Amniotic epithelial cell (primary cell): ENCODE data around the gene IL2RG.

ENCODE experiments used
- DNase-seq: peaks from one replicate; pipeline ENCODE4 v3.0.0-alpha.2; 2010; ENCODE audit warnings: low read depth

IL2RG gene

DNA sequence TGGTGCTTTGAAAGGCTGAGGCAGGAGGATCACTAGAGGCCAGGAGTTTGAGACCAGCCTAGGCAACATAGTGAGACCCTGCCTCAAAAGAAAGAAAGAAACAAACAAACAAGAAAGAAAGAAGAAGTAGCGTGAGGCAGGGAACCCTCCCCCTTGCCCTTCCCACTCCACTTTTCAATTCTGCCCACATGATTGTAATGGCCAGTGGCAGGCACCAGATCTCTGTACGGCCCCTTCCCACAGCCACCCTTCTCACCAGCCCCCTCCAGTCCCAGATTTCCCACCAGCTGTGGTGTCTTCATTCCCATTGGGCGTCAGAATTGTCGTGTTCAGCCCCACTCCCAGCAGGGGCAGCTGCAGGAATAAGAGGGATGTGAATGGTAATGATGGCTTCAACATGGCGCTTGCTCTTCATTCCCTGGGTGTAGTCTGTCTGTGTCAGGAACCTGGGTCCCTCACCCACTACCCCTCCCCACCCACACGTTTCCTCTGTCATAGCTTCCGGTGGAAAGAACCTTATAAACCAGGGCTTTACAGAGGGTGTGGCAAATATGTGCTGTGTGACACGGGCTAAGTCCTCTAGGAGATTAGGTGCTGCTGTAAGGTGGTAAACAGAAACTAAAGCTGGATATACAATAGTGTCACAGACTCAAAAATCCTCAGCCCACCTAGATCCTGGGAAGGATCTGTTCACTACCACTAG lies at the start of gene IL2RG:
TSS of gene IL2RG (minus strand) at position 437 of the 703 bp plus-strand sequence. CDS start at position 399, 38 bp downstream.
- DNase-seq, result no peak

DNA sequence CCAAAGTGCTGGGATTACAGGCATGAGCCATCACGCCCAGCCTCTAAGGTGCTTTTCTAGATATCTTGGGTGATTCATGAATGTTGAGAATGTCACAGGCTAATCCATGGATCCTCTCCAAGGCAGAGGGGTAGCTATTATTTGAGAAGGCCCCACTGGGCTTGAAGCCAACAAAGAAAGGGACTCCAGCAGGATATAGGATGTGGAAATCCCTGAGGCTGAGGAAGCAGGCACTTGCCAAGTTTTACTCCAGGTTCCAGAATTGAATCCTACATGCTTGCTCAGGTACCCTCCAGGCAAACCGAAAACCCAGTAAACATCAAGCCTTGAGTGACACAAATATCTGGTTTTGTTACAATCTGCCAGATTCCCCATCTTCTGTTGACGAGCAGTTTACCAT lies 49.1 kb upstream of the IL2RG start:
- DNase-seq, result no peak

DNA sequence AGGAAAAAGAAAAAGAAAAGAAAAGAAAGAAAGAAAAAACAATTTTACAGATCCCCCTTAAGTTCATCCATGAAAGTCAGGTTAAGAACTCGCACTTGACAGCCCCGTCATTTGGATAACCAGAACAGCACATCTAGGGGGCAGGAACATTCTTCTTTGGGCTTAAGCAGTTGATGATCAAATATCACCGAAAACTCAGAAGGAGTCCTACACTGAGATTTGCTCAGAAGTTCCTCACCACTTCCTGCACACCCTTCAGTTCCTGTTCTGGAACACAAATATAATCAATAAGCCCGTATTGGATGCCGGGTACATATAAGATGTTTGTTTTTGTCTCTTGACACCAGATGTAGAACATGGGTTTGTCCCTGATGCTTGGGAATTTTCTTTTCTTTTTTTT lies 48.0 kb upstream of the IL2RG start:
- no peak for DNase-seq

DNA sequence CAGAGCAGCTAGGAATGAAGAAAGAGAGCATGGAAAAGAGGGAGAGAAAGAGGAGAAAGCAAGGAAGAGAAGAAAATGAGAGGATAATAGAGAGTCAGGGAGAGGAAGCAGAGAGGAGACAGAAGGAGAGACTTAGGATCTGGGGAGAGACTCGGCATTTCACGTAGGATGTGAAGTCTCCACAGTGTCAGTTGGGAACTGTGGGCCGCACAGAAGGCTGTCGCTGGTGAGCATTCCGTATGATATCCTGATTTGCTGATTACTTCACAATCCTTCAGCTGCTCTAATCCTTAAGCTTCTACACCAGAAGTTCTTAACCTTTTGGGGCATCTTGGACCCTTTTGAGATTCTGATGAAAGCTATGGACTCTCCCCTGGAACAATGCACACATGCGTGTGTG lies 47.2 kb upstream of the IL2RG start:
- no peak for DNase-seq

DNA sequence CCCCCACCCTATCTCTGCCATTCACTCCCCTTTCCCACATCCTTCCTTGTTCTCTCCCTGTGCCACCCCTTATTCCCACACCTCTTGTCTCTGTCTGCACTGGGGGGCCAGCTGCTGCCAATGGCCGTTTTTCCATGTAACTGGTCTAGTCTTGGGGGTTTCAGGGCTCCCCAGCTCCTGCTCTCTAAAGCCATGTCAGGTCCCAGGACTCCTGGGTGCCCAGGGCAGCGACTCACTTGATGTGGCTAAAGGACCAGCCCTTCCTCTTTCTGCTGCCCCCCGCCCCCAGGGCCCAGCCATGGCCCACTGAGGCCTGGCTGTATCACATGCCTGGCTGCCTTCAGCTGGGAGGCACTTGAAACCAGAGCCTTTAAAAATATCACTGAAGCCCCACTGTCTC lies 43.3 kb upstream of the IL2RG start:
- DNase-seq, result no peak

DNA sequence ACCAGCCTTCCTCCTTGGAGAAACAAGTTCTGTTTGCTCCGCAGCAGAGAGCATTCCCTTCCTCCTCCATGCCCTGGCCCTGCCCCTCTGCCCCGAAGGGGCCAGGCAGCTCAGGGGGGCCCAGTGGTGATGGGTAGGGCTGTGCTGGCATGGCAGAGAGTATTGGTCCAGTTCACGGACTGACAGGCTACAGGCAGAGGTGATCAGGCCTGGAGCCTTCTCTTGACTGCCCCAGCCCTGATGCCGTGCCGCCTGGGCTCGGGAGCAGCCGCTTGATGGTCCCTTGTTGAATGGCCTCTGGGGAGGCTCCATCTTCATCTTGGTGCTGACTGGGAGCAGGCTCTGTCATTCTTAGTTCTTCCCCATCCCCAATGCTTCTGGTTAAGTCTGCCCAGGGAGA lies 42.8 kb upstream of the IL2RG start:
- DNase-seq, result no peak

DNA sequence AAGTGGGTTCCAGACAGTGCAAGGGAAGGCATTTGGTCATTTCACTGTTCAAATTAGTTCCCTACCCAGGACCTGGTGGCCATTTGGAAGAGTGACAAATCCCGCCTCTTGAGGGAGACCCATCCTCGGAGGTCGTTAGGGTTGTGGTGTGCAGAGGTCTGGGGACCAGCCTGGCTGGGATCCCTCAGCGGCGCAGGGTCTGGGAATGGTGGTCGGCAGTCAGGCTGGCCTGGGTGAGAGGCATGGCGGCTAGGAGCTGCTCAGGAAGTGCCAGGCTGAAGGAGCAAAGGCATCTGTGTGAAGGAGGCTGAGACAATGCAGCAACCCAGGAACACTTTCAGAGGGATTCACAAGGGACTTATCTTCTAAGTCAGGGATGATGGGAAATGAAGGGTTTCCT lies 40.0 kb upstream of the IL2RG start:
- no peak for DNase-seq

DNA sequence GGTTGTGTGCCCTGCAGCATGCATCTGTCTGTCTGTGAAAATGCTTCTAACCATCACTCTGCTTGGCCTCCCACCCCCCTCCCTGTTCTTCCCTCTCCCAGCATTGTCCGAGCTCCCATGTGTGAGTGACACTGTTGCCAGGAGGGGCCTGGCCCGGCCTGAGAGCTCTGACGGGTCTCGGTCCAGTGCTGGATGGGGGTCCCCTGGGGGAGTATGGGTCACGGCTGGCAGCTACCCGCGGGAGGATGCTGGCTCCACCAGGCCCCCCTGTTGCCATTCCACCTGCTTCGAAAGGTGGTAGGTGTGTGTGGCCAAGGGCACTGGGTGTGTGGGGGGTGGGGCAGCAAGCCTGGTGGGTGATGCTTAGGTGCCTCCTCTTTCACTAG lies 36.9 kb upstream of the IL2RG start:
- DNase-seq, result no peak

DNA sequence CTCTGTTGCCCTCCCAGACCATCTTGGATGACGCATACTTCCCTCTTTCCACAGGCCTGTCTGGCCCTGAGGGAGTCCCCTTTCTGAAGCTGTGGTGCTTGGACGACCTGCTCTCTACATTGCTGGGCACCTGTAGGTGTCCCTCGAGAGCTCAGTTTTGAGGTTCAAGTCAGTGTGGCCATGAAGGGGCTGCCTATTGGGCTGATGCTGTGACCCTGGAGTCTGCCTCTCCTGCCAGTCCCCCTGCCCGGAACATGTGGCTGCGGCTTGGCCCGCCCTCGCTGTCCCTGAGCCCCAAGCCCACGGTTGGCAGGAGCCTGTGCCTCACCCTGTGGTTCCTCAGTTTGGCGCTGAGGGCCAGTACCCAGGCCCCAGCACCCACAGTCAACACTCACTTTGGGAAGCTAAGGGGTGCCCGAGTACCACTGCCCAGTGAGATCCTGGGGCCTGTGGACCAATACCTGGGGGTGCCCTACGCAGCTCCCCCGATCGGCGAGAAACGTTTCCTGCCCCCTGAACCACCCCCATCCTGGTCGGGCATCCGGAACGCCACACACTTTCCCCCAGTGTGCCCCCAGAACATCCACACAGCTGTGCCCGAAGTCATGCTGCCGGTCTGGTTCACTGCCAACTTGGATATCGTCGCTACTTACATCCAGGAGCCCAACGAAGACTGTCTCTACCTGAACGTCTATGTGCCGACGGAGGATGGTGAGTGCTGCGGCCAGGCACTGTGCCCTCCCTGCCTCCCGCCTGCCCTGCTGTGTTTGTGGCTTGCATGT lies 36.3 kb upstream of the IL2RG start:
- no peak for DNase-seq

DNA sequence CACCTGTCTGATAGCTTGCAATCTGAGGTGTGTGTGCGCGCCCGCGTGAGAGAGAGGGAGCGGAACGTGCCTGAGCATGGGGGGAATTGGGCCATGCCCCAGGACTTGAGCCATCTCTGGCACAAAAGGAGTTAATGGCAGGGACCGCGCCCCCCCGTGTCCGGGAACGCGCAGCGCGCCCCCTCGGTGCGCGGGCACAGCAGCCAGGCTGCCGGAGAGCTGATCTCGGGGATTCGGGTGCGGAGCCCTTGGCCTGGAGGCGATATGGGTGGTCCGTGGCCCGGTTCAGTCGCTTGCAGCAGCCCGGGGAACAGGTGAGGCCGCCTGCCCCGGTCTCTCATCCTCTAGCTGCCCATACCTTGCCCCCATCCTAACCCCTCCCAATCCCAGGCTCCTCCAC lies 33.3 kb upstream of the IL2RG start, which contains the start of gene NLGN3:
TSS of gene NLGN3 (plus strand) at position 191 of the 400 bp plus-strand sequence. CDS start 2,909 bp downstream, outside the sequence.
- no peak for DNase-seq

DNA sequence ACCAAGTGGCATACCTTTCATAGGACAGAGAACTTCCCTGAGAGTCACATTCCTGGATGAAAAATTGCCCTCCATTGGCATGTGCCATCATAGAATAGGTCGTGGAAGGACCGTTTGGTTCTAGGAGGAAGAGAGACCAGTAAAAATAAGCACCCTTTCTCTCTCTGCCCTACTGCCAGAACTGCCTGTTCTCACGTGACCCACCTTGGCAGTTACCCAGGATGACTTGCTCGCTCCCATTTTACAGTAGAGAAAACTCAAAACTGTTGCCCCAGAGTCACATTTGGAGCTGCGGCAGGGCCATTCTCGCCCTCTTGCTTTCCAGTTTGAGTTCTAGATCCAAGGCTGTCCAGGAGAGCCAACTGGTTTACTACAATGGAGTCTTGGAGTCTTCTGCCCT lies 32.1 kb upstream of the IL2RG start:
- DNase-seq, result no peak

DNA sequence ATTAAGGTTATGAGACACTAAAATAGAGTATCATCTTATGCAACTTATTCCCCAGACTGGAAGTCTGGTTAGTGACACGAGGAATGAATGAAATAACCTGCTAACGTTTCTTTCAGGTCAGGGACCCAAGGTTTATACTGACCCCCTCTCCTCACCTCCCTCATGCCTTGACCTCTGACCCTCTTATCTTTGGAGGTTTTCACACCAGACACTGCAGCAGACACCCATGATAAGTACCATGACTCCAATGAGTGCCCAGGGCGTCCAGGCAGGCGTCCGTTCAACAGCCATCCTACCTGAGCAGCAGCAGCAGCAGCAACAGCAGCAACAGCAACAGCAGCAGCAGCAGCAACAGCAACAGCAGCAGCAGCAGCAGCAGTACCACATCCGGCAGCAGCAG lies 29.1 kb upstream of the IL2RG start:
- no peak for DNase-seq

DNA sequence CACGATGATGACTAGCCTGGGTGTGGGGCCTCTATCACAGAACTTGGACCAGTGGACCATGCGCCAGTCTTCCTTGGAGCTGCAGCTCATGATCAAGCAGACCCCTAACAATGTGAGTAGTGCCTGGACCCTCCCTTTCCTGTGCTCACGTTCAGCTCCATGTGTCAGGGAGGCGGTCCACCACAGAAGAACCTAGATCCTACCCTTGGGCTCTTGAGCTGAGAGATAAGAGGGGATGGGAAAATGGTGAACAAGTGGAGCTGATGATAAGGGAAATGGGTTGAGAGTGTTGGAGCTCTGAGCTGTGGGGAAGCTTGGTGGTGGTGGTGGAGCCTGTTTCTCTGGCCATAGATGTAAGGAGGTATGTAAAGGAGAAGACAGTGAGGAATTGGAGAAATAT lies 20.1 kb upstream of the IL2RG start:
- no peak for DNase-seq

DNA sequence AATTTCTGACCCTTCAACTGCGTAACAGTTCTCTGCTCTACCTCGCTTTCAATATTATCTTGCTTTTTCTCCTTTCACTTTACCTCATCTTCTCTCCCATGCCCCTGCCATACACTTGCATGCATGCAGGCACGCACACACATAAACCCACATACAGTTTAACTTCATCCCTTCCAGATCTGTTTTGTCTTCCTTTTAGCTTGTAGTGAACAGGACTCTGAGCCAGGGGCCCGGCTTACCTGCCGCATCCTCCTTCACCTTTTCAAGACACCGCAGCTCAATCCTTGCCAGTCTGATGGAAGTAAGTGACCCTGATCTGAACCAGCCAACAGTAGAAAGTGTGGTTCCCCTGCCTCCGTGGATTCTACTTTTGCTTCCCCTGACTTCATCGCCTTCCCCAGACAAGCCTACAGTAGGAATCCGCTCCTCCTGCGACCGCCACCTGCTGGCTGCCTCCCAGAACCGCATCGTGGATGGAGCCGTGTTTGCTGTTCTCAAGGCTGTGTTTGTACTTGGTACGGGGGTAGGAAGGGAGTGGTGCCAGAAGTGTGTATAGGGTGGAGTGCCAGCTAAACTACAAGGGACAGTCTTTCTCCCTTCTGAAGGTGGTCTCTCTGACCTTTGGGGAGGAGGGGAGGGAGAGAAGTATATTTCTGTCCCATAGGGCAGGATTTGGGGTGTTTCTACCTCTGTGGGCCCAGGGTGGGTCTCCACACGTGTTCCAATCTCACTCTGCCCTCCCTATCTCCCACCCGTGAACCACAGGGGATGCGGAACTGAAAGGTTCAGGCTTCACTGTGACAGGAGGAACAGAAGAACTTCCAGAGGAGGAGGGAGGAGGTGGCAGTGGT lies 17.8 kb upstream of the IL2RG start:
- DNase-seq, result peak; percentile 54

DNA sequence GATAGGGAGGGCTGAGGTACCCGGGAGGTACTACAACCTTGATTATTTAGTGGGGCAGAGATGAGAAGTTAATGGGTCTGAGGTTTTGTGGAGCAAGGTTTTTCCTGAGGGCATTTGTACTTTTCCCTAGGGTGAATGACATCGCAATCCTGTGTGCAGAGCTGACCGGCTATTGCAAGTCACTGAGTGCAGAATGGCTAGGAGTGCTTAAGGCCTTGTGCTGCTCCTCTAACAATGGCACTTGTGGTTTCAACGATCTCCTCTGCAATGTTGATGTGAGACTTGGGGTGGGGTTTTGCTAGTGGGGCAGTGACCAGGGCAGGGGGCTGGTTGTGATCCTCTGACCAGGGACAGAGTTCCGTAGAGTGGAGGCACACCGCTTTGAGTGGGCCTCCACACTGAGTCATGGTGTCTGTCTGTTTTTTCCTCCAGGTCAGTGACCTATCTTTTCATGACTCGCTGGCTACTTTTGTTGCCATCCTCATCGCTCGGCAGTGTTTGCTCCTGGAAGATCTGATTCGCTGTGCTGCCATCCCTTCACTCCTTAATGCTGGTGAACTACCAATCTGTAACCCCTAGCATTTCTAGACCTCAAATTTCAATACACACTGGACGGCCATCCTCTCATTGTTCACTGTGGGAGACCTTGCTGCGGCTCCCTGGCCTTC lies 16.9 kb upstream of the IL2RG start:
- peak; percentile 45 for DNase-seq

DNA sequence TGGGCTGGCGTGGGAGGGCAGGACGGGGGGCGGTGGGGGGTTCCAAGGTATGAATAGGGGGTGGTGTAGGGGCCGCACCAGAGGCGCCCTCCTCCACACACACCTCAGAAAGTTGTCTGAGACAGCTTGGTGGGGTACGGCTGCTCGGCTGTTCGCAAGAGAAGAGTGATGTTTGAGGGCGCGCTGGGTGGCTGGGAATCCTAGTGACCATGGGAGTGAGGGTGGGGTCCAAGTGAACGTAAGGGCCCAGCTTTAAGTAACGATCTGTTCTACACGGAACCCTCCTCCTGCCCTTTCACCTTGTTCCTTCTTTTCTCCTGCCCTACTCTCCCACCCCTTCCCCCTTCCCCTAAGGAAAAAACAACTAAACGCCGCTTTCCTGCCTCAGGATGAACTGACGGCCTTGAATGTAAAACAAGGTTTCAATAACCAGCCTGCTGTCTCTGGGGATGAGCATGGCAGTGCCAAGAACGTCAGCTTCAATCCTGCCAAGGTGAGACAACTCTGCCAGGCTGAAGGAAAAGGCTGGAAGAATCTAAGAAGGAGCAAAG lies 7.7 kb upstream of the IL2RG start:
- DNase-seq, result no peak

DNA sequence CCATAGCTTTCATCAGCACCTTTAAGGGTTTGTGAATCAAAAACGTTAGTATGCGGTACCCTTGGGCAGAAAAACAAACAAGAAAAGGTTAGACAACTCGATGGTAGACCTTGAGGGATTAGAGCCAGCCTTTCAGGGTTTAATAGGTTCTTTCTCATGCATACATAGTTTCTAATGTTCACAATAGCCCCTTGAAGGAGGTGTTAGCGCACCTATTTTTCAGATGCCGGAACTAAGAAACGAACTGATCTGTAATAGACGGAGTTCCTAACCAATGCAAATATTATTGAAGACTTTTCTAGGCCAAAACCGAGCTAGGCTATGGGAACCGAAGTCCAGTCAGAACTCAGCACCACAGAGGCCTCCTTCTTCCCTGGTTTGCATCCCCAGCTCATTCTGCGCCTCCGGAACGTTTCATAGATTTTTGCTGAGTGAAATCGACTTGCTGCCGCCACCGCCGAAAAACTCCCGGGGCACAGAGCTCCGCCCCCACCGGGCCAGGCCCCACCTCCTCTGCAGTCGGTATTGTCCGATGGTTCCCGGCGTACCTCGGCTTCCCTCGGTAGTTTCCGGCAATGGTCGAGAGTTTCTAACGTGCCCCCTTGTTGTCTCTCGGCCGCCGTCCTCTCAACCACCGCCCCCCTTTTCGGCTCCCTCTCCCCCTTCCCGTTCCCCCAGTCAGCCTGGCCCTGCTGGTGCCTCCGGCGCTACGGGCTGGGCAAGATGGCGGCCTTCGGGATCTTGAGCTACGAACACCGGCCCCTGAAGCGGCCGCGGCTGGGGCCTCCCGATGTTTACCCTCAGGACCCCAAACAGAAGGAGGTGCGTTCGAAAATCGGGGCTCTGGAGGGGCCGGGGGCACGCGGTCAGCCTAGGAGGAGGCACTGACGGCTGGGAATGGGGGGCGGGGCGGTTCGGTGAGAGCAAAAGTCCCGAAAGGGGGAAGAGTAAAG lies 6.9 kb upstream of the IL2RG start, which contains the start of gene MED12:
TSS of gene MED12 (plus strand) at position 565 of the 953 bp plus-strand sequence. CDS start at position 724, 159 bp downstream.
- DNase-seq, result peak; percentile 75

DNA sequence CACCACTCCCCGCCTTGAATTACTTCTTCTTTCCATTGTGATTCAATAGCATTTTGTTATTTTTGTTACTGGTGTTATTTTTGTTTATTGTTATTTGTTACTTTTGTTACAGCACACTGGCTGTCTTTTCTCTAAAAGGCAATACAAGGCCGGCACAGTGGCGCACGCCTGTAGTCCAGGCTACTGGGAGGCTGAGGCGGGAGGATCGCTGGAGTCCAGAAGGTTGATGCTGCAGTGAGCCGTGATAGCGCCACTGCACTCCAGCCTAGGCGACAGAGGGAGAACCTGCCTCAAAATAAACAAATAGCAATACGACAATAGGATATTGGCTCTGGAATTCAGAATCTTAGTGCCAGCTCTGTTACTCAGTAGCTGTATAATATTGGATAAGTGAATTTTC lies 6.0 kb upstream of the IL2RG start:
- DNase-seq, result no peak

DNA sequence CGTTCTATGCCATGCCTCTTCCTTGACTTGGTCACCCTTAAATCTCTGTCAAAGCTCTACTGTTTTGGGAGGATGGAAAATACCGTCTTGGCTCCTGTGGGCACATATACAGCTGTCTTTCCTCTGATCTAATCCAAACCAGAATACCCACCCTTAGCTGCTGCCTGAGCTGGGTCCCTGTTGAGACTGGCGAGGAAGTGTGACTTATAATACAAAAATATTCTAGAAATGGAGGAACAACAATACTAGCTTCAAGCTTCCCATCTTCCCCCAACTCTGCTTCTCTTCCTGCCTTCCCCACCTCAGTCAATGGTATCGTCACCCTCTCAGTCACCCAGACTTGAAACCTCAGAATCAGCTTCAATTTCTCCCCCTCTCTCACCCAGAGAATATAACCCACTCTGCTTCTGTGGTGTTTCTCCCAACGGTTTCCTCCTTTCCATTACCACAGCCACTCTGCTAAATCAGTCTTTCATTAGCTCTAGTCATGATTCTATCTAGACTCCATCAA lies 599 bp upstream of the IL2RG start:
- no peak for DNase-seq

DNA sequence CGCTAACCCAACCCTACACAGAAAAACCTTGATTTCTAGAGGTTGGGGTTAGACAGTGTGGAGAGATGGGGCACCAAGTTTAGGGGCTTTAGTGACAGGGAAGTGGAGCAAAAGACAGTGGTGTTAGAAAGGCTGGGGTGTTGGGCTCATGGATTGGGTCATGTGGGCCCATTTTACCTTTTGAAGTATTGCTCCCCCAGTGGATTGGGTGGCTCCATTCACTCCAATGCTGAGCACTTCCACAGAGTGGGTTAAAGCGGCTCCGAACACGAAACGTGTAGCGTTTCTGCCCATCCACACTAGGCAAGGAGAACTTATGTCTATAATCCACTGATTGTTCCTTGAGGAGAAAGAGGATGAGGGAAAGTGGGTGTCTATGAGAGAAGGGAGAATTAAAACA lies 2.3 kb downstream of the IL2RG start:
- DNase-seq, result no peak
